ENCODE data around the gene TNFRSF1A.

TNFRSF1A gene

DNA sequence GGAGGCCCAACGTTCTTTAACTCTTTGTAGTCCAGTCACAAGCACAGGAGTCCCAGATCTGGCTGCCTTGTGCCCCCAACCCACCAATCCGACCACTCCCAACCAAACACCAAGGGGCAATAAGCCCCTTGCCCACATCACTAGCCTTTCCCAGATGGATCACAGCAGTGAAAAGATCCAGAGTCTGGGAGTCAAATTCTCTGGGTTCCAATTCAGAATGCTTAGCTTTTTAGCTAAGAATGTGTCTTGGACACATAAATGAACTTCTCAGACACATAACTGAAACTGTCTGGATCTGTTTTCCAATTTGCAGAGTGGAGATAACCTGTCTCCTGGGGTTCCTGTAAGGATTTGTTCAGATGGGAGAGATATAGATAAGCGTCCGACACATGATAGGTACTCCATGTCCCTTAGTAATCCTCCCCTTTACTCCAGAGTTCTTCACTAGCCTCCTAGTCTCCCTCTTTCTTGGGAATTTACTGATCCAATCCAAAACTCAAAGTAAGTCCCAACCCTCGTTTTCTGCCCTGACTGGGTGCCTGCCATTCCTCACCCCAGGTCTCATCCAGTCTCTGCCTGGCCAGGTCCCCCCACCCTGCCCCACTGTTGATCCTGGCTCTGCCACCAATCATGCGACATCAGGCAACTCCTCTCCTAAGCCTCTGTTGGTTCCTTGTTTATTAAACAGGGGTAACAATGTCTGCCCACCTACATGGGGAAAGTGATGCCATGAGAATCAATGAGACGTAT, 439 bp upstream of the TNFRSF1A start:
- H3K4me3 ChIP-seq = peak overlapping the region; percentile 65 to 95 (median 87)

DNA sequence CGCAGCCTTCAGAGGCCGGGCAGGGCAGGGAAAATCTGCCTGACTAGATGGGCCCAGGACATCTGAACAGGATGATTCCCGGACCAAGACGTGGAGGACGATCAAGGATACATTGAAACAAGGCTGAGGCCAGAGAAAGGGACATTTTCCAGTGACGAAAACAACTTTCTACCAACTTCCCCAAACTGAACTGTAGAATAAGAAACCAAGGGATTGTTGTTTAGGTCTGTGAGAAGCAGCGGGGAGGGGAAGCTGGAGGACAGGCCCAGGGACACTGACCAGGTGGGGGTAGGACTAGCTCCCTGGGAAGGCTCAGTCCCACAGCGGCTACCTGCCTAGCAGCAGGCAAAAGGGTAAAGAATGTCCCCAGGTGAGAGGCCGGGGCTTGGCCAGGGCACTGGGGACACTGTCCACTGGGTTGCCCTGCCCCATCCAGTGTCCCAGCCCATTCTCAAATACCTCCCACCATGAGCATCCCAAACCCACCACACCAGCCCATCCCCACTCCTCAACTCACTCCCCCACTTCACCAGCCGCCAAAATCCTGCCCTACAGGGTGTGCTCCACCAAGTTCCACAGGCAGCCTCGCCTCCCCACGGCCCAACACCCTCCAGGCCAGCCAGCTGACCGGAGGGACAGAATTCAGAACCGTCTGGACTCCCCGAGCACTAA, 995 bp downstream of the TNFRSF1A start:
- Histone ChIP-seq H3K27ac (peak overlapping the region; percentile 89 to 100 (median 99)), H3K4me3 (peak overlapping the region; percentile 65 to 95 (median 87))

More for the DNA sequence above, 439 bp upstream of the TNFRSF1A start:
- peak overlapping the region; percentile 89 to 100 (median 99) for H3K27ac ChIP-seq

DNA sequence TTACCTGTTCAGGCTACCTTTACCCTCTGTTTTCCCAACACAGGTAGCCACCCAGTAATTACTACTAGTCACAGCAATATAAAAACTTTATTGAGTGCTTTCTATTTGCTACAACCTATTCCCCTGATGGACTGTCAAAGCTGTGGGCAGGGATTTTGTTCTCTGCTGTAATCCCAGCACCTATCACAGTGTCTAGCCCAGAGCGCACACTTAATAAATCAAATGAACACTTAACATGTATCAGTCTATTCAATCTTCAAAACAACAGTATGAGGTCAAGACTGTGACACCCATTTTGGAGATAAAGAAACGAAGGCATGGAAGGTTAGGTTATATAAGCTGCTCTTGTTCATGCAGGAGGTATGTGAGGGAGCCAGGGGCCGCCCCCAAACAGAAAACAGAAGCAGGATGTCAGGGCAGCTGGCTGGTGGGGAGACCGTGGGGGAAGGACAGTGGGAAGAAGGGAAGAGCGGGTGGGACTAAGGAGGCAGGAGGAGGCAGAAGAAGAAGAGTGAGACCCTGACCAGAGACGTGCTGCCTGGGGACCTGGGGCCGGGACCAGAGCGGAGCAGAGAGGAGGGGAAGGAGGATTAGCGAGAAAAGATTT, 1.7 kb downstream of the TNFRSF1A start:
- peak overlapping the region; percentile 89 to 100 (median 99) for H3K27ac ChIP-seq
- peak overlapping the region; percentile 65 to 95 (median 87) for H3K4me3 ChIP-seq

DNA sequence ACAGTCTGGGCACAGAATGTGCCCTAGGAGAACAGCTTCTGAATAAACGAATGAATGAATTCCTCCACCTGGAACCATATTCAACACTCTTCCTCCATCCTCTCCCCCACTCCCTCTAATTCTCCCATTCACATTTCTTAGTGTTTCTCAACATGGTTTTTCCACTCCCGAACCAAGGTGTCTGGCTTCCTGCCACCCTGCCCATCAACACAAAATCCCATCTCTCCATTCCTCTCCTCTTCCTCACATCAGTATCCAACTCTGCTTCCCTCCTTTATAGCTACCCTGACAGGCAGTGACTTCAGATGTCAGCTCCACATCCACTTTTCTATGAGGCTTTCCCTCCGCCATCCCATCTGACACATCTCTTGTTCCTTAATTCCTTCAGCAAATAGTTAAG, 2.9 kb downstream of the TNFRSF1A start:
- Histone ChIP-seq H3K27ac (peak overlapping the region in 20 of 21 experiments; percentile 63 to 100 (median 99)), H3K4me3 (peak overlapping the region; percentile 65 to 95 (median 87))

DNA sequence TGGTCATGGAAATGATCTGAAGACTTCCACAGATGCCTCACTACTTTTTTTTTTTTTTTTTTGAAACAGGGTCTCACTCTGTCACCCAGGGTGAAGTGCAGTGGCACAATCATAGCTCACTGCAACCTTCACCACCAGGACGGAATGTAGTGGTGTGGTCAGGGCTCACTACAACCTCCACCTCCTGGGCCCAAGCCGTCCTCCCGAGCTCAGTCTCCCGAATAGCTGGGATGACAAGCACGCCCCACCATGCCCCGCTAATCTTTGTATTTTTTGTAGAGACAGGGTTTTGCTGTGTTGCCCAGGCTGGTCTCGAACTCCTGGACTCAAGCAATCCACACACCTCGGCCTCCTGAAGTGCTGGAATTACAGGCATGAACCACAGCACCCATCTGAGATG, 3.3 kb downstream of the TNFRSF1A start:
- Histone ChIP-seq H3K4me3 (peak overlapping the region; percentile 2 to 95 (median 87)), H3K27ac (peak overlapping the region in 19 of 21 experiments; percentile 95 to 100 (median 99))

DNA sequence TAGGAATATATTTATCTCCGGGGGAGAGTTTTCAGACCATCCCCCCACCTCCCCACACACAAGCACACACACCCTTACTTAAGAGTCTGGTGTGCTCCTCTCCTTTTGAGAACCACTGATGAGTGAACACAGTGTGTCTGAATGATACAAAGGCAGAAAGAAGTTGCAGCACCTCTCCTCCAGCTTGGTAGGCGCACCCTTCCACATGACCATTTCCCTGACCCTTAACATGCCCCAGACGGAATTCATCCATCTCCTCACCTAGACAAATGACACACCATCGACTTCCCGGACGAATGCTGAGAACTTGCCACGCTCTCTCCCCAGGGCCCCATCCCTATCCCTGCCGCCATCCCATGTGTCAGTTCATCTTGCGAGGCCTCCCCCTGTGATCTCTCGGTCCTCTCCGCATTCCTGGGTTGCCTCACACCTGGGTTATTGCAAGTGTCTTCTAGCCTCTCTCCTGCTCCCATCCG, 3.9 kb downstream of the TNFRSF1A start:
- Histone ChIP-seq H3K27ac (peak overlapping the region; percentile 51 to 100 (median 99)), H3K4me3 (peak overlapping the region in 5 of 7 experiments; percentile 73 to 95 (median 90))

DNA sequence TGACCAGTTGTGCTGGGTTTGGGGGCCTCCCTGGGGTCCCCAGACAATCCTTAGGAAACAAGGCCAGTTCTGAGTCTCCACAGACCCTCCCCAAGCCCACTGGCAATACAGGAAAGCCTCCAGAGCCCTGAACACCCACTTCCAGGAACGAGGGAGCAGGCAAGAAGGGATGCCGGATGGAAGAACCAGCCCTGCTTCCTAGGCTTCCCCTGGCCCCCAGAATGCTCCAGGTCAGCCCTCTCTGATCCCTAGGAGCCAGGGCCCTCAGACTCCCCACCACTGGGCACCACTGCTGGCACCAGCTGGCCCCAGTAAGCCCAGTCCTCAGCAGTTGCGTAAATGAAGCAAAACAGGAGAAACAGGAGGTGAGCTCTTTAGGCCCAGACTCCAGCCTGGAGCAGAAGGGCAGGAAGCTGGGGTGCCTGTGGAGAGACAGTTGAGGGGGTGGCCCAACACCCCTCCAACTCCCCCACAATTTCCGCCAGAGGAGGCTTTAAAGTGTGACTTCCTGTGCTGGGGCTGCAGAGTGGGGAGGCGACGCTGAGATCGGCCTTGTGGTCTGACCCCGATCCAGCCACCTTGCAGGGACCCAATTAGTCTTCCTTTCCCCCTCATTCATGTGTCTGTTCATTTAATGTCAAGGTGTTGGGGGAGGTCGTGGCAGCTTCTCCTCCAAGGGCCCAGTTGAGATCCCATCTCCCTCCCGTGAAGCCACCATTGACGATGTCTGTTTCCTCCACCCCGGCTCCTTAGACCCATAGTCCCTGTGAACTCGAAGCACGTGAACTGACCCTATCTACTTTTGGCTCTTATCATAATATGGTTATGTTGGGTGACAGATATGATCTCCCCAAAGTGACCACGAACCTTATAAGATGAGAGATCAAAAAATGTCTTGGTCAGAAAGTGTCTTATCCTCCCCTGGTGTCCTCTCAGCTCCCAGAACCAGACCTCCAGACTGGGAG, 4.7 kb downstream of the TNFRSF1A start:
- Histone ChIP-seq H3K4me3 (peak overlapping the region; percentile 23 to 95 (median 73)), H3K27ac (peak overlapping the region; percentile 51 to 100 (median 99))

DNA sequence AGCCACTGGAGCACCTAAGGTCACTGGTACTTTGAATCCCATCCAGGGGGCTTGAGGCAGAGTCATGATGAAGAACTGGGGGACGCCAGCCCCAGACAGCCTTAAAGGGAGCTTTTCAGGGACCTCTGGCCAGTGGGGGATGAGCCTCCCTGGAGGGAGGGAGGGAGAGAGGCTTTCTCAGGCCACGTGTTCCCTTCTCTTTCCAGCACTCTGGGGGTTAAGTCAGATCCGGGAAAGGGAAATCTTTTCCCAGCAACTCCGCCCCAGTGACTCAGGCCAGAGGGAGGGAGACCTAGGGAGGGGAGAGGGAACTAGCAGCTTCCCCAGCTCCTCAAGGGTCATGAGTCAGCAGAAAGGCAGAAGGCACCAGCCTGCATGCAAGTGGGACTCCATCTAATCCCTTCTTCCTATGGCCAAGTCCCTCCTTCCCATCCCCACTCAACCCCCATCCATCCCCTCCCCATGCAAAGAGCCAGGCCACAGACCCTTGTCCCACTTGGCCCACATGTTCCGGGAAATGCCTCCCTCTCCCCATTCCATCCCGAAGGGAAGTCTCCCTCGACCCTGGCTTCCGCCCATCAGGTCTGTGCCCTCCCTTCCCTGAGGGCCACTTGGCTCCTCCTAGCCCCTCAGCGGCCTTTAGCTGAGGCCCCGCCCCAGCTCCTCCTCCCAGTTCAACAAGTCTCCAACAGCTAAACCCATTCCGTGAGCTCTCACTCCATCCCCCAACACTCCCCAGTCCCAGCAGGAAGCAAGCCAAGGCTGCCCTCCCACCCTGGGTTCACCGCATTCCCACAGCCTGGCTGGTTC, 5.6 kb downstream of the TNFRSF1A start:
- H3K4me3 ChIP-seq = peak overlapping the region; percentile 23 to 95 (median 73)
- H3K27ac ChIP-seq = peak overlapping the region; percentile 63 to 100 (median 99)

DNA sequence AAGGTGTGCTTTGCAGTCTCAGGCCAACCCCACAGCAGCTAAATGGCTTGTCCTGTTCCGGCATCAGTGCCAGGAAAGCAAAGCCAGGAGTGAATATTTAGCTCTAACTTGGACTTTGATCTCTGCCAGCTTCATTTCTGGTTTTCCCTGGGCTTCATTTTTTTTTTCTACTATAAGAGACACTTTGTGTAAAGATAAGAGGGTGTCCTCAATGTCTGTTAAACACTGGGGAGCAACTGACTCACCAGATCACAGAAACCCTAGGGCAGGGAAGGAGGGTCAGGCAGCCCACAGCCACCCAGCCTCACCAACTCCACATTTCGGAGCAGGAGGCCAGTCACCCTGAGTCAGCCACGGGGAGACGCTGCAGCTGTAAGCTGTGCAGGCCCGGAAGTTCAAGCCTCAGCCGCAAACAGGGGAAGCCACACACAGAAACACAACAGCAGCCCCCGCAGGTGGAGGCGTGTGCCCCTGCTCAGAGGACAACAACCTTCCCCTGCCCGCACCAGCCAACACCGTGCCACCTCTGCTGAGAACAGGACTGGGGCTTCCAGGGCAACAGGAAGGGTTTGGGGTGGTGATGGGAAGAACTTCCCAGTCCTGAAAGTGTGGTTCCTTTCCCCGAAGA, 6.3 kb downstream of the TNFRSF1A start:
- peak overlapping the region; percentile 19 to 95 (median 73) for H3K4me3 ChIP-seq
- H3K27ac ChIP-seq = peak overlapping the region; percentile 63 to 100 (median 99)

DNA sequence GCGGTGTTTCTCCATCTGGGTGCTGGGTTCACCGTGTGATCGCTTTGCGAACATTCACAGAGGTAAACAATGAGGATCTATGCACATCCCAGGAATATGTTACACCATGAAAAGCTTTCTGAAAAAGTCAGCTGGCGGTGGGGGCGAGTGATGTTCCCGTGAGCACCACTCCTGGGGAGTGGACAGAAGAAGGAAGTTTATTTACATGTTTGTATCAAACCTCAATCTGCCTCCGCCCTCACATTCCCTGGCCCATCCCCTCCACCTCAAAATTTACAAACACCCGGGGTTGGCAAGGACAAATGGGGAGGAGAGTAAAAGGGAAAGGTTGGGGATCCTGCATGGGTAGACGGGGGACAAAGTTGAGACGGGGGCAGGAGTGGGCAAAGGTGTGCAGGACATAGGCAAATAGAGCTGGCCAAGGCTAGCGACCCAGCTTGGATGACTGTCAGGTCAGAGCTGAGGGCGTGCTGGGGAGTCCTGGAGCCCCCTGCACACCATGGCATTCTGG, 6.9 kb downstream of the TNFRSF1A start:
- Histone ChIP-seq H3K27ac (peak overlapping the region in 20 of 21 experiments; percentile 95 to 100 (median 99)), H3K4me3 (peak overlapping the region in 6 of 7 experiments; percentile 19 to 95 (median 74))

DNA sequence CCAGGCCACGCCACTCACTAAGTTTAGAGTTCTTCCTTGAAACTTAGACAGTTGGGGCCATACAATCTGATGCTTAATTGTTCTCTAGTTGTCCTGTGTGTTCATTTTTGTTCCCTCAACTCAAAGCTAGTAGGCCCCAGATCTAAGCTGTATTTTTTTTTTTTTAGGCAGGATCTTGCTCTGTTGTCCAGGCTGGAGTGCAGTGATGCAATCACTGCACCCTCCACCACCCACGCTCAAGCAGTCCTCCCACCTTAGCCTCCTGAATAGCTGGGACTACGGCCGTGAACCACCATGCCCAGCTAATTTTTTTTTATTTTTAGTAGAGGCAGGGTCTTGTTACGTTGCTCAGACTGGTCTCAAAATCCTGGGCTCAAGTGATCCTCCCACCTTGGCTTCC, 7.5 kb downstream of the TNFRSF1A start:
- peak overlapping the region in 19 of 21 experiments; percentile 95 to 100 (median 99) for H3K27ac ChIP-seq

DNA sequence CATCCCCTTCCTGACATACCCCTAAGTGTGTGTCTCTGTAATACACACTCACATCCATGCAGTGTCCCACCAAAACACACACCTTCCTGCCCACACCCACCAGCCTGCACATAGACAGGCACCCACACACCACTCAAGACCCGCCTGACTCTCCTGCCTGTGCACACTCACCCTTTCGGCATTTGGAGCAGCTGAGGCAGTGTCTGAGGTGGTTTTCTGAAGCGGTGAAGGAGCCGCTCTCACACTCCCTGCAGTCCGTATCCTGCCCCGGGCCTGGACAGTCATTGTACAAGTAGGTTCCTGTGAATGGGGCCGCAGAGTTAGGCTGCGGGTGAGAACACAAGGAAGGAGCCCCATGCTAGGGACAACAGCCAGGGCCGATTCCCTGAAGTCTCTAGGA, 8.3 kb downstream of the TNFRSF1A start:
- Histone ChIP-seq H3K27ac (peak overlapping the region in 19 of 21 experiments; percentile 67 to 100 (median 99)), H3K4me3 (no peak overlapping the region)

More for the DNA sequence above, 7.5 kb downstream of the TNFRSF1A start:
- no peak overlapping the region for H3K4me3 ChIP-seq

DNA sequence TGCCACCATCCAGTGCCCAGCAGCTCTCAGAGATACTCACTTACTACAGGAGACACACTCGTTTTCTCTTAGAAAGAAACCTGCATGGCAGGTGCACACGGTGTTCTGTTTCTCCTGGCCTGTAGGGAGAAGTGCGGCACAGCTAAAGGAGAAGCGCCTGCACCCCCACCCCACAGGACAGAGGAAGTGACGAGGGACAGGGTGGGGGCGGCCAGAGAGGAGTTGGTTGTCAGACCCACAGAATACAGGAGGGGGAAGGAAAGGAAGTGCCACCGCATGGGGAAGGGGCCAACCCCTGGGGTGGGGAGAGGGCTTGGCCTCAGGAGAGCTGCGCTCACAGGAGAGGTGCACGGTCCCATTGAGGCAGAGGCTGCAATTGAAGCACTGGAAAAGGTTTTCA, 8.8 kb downstream of the TNFRSF1A start:
- Histone ChIP-seq H3K27ac (peak overlapping the region in 17 of 21 experiments; percentile 43 to 100 (median 99)), H3K4me3 (no peak overlapping the region)

DNA sequence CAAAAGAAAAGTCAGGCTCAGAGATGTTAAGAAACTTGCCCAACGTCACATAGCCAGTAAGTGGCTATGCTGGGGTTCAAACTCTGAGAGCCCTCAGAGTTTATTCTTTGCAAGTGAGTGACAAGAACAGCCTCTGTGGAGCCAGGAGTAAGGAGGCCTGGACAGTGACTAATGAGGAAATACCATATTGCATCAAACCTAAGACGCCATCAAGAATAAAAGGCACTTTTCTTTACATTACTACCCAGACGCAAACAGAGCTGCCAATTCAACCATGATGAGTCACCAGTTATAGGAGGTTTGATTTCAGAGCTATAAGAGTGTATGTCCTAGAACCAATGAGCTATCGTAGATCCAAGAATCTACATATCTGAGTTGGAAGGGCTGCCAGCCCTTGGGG, 9.4 kb downstream of the TNFRSF1A start:
- Histone ChIP-seq H3K27ac (peak overlapping the region in 15 of 21 experiments; percentile 27 to 100 (median 99)), H3K4me3 (no peak overlapping the region)

DNA sequence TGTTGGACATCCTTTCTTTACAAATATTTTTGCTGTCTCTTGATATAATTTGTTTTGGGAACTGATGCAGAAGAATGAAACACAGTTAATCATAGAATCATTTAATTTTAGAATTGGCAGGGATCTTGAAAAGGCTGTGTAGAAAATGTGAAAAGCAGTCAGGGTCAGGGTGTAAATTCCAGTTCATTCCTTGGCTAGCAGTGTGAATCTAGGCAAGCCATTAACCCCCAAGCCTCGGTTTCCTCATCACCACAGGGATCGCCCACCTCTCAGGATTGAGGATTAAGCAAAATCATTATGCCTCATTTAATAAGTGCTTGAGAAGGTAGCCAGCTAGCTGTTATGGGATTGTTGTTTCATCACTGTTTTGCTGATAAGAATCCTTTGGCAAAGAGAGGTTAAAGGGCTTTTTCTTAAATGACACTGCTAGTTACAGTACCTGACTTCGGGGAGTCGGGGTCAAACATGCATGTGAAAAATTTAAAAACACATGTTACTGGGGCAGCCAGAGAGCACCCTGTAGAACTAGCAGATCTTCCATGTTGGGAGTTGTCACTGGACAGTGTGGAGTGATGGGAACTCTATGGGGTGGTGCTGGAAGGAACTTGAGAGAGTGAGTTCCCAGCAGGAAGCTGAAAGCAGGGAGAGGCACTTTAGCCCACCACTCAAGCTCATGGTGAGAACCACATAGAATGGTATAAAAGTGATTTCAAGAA, 10.7 kb downstream of the TNFRSF1A start:
- no peak overlapping the region for H3K4me3 ChIP-seq
- peak overlapping the region in 9 of 21 experiments; percentile 7 to 99 (median 51) for H3K27ac ChIP-seq

DNA sequence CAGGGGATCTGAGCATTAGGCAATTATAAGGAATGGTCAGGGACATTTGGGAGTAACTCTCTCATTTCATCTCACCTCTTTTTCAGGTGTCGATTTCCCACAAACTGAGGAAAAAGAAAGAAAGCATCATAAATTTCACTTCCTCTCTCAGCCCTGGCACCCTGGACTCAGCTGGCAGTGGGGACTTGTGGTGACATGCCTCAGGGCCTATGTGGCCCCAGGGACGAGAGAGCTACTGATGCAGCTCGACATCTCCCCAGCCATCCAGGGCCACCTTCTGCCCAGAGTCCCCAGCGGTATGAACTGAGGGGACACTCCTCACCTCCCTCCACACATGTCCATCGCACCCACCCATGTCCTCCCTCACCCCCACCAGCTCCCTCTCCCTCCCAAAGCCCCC, 11.7 kb downstream of the TNFRSF1A start:
- Histone ChIP-seq H3K4me3 (no peak overlapping the region), H3K27ac (peak overlapping the region in 12 of 21 experiments; percentile 4 to 99 (median 50))

DNA sequence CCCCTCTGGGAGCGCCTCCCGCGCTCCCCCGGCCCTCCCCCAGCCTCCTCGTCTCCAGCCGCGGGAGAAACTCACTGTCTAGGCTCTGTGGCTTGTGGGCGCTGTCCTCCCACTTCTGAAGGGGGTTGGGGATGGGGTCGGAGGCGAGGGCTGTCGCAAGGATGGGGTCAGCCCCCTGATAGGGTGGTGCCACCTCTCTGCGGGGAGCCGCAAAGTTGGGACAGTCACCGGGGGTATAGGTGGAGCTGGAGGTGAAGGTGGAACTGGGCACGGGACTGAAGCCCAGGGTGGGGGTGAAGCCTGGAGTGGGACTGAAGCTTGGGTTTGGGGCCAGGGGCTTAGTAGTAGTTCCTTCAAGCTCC, 12.2 kb downstream of the TNFRSF1A start:
- Histone ChIP-seq H3K27ac (peak overlapping the region in 6 of 21 experiments; percentile 12 to 99 (median 64)), H3K4me3 (no peak overlapping the region)
